Measurements from ENCODE around the gene PUS7.
"Not testable (repeated sequence)": the region's sequence is repeated elsewhere in the genome, so short reads cannot be mapped to it uniquely, and the experiment has no call there.

The PUS7 gene

DNA sequence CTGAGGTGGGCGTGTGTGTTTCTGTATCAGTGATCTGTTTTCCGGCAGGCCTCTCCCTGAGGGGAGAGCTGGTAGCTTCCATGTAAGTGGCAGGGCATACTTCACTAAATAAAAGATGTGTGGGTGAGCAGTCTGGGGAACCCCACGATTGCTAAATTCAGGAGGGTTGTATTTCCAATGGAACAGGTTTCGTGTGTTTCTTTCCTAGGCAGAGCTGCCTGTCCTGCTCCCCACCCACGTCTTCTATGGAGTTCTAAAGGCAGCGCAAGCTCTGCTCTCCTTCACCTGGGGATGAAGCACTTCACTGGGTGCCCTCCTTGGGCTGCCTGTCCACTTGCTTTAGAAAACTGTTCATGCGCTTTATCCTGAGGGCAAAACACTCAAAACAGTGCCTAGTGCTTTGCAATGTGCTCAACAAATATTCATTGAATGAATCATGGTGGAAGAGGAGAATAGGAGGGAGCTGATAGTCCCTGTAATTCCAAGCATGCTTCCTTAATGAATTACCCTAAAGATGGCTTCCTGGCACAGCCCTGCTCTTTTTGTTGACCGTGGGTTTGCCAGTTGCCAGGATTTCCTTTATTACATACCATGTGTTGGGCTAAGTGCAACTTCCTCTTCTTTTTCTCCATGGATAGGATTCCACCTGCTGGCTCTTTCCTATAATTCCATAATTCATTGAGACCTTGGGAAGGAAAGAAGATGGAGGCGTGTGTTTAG, 82.7 kb downstream of the PUS7 start:
- no peak for DNase-seq

DNA sequence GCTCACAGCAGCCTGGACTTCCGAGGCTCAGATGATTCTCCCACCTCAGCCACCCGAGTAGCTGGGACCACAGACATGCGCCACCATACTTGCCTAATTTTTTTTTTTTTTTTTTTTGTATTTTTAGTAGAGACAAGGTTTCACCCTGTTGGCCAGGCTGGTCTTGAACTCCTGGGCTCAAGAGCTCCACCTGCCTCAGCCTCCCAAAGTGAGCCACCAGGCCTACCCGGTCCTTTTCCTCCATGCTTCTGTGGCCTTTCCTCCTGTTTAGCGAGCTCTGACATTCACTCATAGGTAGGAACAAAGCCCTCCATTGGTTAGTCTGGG, 83.3 kb downstream of the PUS7 start:
- DNase-seq = no peak

DNA sequence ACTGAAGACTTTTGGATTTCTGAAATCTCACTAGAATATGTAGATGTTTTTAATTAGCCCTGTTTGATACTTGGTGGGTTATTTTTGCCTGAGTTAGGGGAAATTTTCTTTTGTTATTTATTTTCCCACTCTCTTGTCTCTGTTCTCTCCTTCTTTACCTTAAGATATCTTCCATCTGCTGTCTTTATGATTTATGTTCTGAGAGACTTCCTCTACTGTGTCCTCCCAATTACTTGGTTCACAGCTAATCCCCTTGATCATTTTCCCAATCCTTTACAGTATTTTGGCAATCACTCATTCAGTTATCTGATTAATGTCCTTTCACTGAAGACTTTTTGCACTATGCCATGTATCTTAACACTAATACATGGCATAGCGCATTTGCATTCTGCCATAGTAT, 83.8 kb downstream of the PUS7 start:
- no peak for DNase-seq

DNA sequence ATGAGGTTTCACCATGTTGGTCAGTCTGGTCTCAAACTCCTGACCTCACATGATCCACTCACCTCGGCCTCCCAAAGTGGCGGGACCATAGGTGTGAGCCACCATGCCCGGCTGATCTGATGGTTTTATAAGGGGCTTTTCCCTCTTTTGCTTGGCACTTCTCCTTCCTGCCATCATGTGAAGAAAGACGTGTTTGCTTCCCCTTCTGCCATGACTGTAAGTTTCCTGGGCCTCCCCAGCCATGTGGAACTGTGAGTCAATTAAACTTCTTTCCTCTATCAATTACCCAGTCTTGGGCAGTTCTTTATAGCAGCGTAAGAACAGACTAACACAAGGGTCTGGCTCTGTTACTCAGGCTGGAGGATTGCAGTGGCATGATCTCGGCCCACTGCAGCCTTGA, 84.7 kb downstream of the PUS7 start:
- DNase-seq = not testable (repeated sequence)

DNA sequence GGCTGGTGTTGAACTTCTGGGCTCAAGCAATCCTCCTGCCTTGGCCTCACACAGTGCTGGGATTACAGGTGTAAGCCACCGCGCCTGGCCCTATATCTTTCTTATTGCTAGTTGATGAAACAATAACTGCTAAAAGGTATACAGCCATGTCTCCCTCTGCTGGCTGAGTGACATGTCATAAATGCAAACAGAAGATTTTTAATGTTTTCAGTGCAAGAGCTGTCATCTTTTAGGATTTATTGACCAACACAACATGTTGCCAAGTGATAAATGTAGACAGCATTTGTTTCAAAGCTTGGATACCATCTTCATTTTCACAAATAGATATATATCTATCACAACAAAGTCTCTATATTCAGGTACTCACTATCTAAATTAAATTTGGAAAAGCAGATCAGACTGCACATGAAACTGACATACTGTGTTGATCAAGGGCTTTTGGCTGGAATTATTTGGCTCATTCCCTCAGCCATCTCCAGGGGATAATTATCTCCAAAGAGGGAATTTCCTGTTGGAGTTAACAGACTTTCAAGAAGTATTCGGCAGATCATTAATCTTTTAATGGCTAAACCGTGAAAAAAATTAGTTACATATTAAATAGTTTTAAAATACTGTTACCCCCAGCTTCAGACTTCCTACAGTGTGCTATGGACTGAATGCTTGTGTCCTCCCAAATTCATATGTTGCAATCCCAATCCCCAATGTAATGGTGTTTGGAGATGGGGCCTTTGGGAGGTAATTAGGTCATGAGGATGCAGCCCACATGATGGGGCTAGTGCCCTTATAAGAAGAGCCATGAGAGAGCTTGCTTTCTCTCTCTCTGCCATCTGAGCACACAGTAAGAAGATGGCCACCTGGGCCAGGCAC, 92.1 kb downstream of the PUS7 start:
- DNase-seq = no peak

DNA sequence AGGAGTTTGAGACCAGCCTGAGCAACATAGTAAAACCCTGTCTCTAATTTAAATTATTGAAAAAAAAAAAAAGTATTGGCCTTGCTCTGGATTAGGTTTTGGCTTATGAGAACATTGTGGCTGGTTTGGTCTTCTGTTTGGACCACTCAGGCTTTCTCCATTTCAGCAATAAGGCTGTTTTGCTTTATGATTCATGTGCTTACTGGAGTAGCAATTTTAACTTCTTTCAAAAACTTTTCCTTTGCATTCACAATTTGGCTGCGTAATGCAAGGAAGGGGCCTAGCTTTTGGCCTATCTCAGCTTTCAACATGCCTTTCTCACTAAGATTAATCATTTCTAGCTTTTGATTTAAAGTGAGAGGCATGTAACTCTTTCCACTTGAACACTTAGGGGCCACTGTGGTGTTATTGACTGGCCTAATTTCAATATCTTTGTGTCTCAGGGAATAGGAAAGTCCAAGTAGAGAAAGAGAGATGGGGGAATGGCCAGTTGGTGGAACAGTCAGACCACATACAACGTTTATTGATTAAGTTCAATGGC, 95.4 kb downstream of the PUS7 start:
- DNase-seq = no peak

DNA sequence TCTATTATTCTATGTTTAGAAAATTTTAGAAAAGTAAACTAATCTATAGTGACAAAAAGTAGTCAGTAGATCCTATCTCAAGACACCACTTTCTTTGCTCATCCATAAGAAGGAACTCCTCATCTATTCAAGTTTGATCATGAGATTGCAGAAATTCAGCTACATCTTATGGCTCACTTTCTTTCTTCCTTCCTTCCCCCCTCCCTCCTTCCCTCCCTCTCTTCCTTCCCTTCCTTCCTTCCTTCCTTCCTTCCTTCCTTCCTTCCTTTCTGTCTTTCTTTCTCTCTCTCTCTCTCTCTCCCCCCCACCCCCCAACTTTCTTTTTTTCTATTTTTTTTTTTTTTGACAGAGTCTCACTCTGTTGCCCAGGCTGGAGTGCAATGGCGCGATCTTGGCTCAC, 98.1 kb downstream of the PUS7 start:
- no peak for DNase-seq

DNA sequence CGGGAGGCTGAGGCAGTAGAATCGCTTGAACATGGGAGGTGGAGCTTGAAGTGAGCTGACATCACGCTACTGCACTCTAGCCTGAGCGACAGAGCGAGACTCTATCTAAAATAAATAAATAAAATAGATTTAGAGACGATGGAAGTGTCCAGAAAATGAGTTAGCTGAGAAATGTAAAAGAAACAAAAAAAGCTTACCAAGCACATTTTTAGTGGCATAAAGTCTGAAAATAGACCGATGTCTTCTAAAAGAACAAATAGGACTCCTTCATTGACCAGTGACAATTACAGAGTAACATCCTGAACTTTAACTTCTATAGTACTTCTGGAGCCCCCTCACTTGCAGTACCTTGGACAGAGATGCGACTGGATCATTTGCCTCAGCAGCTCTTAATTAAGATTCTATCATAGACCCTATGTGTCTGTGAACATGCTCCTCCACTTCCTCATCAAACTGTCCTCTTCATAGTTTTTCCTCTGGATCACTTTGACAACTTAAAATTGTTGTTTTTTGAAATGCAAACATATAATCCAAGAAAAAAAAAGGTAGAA, 108.1 kb downstream of the PUS7 start:
- no peak for DNase-seq

DNA sequence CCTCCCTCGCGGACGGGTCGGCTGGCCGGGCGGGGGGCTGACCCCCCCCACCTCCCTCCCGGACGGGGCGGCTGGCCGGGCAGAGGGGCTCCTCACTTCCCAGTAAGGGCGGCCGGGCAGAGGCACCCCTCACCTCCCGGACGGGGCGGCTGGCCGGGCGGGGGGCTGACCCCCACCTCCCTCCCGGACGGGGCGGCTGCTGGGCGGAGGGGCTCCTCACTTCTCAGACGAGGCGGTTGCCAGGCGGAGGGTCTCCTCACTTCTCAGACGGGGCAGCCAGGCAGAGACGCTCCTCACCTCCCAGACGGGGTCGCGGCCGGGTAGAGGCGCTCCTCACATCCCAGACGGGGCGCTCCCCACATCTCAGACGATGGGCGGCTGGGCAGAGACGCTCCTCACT, 111.3 kb downstream of the PUS7 start:
- DNase-seq = not testable (repeated sequence)

DNA sequence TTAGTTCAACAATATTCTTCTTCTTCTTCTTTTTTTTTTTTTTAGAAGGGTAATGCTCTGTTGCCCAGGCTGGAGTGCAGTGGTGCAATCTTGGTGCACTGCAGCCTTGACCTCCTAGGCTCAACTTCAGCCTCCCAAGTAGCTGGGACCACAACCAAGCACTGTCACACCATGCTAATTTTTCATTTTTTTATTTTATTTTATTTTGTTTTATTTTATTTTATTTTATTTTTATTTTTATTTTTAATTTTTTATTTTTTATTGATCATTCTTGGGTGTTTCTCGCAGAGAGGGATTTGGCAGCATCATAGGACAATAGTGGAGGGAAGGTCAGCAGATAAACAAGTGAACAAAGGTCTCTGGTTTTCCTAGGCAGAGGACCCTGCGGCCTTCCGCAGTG, 112.3 kb downstream of the PUS7 start:
- not testable (repeated sequence) for DNase-seq

DNA sequence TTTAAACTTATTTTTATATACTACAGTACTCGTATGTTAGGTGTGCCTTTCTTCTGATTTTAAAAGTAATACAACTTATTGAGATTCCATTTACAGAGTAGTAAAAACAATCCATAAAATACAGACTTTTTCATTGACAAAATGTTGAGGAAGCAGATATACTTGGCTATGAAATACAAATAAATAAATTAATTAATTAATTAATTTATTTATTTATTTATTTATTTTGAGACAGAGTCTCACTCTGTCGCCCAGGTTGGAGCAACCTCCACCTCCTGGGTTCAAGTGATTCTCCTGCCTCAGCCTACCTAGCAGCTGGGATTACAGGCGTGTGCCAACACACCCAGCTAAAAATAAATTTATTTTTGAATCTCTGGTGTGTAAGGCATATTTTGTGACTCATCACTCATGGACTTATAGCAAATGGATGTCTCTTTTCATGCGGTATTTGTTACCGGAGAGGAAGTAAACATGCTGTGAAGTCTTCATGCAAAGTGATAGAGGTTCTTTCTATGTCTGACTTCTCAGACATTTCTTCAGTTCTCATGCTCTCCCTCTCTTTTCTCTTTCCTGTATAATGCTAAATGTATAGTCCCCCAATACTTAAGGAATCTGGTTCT, 113.2 kb downstream of the PUS7 start:
- DNase-seq = no peak
